GM12878 (cell line): ENCODE data around the gene STK11. TPM values are rescaled to one million over a fixed set of nuclear protein-coding genes. Genes with fewer than 3 reads are reported as not detected.
A peak's percentile ranks its signal among the peaks of the same experiment; 100 is the strongest.

Experiments used
- ATF3 ChIP-seq: IDR thresholded peaks from 2 replicates; pipeline ENCODE4 v1.6.1; 2011; ENCODE audit warnings: low read depth, mild to moderate bottlenecking, low read length, moderate library complexity, borderline replicate concordance; ENCODE audit errors: extremely low read depth
- ATF7 ChIP-seq: fragments of 450-650 bp; IDR thresholded peaks from 2 replicates; pipeline ENCODE4 v1.6.1; 2016; ENCODE audit warnings: low read depth, mild to moderate bottlenecking
- BACH1 ChIP-seq: fragments of 450-650 bp; IDR thresholded peaks from 2 replicates; pipeline ENCODE4 v1.6.1; 2017; ENCODE audit warnings: mild to moderate bottlenecking, borderline replicate concordance
- ESRRA ChIP-seq: IDR thresholded peaks from 2 replicates; pipeline ENCODE4 v1.6.1; 2012; ENCODE audit warnings: mild to moderate bottlenecking, low read length, improper control_type of control experiment
- EZH2 ChIP-seq: IDR thresholded peaks from 2 replicates; pipeline ENCODE4 v1.6.1; 2012; ENCODE audit warnings: low read depth, mild to moderate bottlenecking, control low read depth, inconsistent platforms, low read length, borderline replicate concordance; ENCODE audit not compliant: control insufficient read depth
- FOXM1 ChIP-seq: IDR thresholded peaks from 2 replicates; pipeline ENCODE4 v1.6.1; 2012; ENCODE audit warnings: low read depth, mild to moderate bottlenecking, inconsistent platforms, low read length, moderate library complexity
- GABPA ChIP-seq: IDR thresholded peaks from 2 replicates; pipeline ENCODE4 v1.6.1; 2014; ENCODE audit warnings: antibody characterized with exemption, low read depth, mild to moderate bottlenecking, inconsistent platforms
- HDAC6 ChIP-seq: fragments of 200-600 bp; sonication (generic); IDR thresholded peaks from one replicate; pipeline ENCODE4 v1.8.0; 2017; ENCODE audit warnings: antibody characterized with exemption; ENCODE audit not compliant: unreplicated experiment
- IKZF1 ChIP-seq: fragments of 450-650 bp; conservative IDR thresholded peaks from 2 replicates; pipeline ENCODE4 v1.6.1; 2017; ENCODE audit warnings: antibody characterized with exemption, mild to moderate bottlenecking
- KAT2A ChIP-seq: conservative IDR thresholded peaks from 2 replicates; pipeline ENCODE4 v1.6.1; 2011; ENCODE audit warnings: low read depth, low read length; ENCODE audit not compliant: control insufficient read depth
- MEF2A ChIP-seq: IDR thresholded peaks from 2 replicates; pipeline ENCODE4 v1.6.1; 2011; ENCODE audit warnings: low read depth, mild to moderate bottlenecking, low read length, moderate library complexity; ENCODE audit not compliant: insufficient read depth
- NFYB ChIP-seq: IDR thresholded peaks from 2 replicates; pipeline ENCODE4 v1.6.1; 2011; ENCODE audit warnings: low read depth, mild to moderate bottlenecking, low read length, improper control_type of control experiment, moderate library complexity; ENCODE audit not compliant: insufficient read depth
- NR2F1 ChIP-seq: fragments of 450-650 bp; conservative IDR thresholded peaks from 2 replicates; pipeline ENCODE4 v1.6.1; 2017; ENCODE audit warnings: mild to moderate bottlenecking
- POLR2A ChIP-seq: IDR thresholded peaks from 2 replicates; pipeline ENCODE4 v1.6.1; 2011; ENCODE audit warnings: low read depth, mild to moderate bottlenecking, low read length
- POU2F2 ChIP-seq: IDR thresholded peaks from 3 replicates; pipeline ENCODE4 v1.6.1; 2011; ENCODE audit warnings: low read depth, mild to moderate bottlenecking, low read length, borderline replicate concordance
- RFX5 ChIP-seq: IDR thresholded peaks from 2 replicates; pipeline ENCODE4 v1.6.1; 2011; ENCODE audit warnings: low read depth, low read length, improper control_type of control experiment
- SMC3 ChIP-seq: IDR thresholded peaks from 2 replicates; pipeline ENCODE4 v1.6.1; 2011; ENCODE audit warnings: low read length, improper control_type of control experiment, borderline replicate concordance
- SRF ChIP-seq, 2 experiments: IDR thresholded peaks; 2 replicates each; pipeline ENCODE4 v1.6.1; 2011; ENCODE audit warnings: low read depth in 2 of 2, low read length in 2 of 2, mild to moderate bottlenecking in 1 of 2, moderate library complexity in 1 of 2
- ZZZ3 ChIP-seq: IDR thresholded peaks from 2 replicates; pipeline ENCODE4 v1.6.1; 2011; ENCODE audit warnings: low read depth; ENCODE audit not compliant: control insufficient read depth, insufficient read length
- polyA plus RNA-seq, 11 experiments: library from polyadenylated mRNA; depleted of rRNA in 4 of 11; unstranded in 6 of 11; stranded (reverse) in 5 of 11; fragments of >200 nt; fragmentation: Nextera tagmentation in 4 of 11; fragmentation: Illumina TruSeq in 1 of 11; extraction: Ambion mirVana in 4 of 11; extraction: Trizol in 1 of 11; gene quantifications; 1 replicate in 1 of 11; 2 replicates in 10 of 11; pipeline versions ENCODE4 v1.2.1 to v1.2.3, GENCODE V29; 2011 to 2016; ENCODE audit warnings: inconsistent platforms in 2 of 11, missing spikeins in 2 of 11, low read depth in 1 of 11
- total RNA-seq, 4 experiments: library from RNA; depleted of rRNA in 3 of 4; stranded (reverse); fragments of >200 nt in 3 of 4; fragmentation: Illumina TruSeq in 1 of 4; extraction: Trizol in 1 of 4; gene quantifications; 2 replicates each; pipeline versions ENCODE4 v1.2.1 to v1.2.3, GENCODE V29; 2013 to 2021
- TF ChIP-seq, protein P1 (sequence below): fragments of 450-650 bp; IDR thresholded peaks from 2 replicates; pipeline ENCODE4 v1.6.1; 2017; ENCODE audit warnings: mild to moderate bottlenecking, moderate library complexity
- TF ChIP-seq, protein P2 (sequence below): fragments of 450-650 bp; formaldehyde crosslinking; IDR thresholded peaks from 2 replicates; pipeline ENCODE4 v1.4.0; 2020; ENCODE audit warnings: mild to moderate bottlenecking, moderate library complexity
- TF ChIP-seq, protein P3 (sequence below): IDR thresholded peaks from 2 replicates; pipeline ENCODE4 v1.6.1; 2012; ENCODE audit warnings: low read depth, low read length, improper control_type of control experiment

Gene STK11
- total and polyA plus RNA-seq, 10 of the 15 experiments (the other 5 are each of a cell fraction or from before 2014, with no cell fraction given), result 0.33 to 71.0 (median 23.8) TPM

DNA sequence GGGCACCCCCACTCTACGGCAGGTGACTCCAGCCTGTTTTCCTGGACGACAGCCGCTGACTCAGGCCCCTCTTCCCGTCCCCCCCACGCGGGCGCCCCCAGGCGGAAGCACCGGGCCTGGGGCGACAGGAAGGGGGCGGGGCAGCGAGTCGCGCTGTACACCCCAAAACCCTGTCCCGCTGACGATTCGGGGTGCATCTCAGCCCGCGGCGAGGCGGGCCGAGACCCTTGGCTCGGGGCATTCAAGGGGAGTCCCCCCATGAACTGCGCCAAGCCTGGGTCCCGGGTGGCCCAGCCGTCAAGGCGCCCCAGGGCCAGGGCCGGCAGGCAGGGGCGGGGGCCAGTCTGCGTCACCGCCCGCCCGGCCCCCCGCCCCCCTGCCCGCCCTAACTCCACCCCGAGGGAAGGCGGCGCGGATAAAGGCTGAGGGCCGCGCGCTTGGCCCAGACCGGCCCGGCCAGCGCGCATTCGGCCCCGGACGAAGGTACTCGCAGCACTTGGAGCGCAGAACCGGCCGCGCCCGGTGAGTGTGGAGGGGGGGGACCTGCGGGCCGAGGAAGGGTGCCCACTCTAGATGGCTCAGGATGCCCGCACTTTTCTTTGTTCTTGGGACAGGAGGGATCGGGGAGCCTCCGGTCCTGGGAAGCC is 42.7 kb downstream of the STK11 start, which contains the start of gene MIDN (continued):
- TF ChIP-seq RFX5 (no peak), NFYB (no peak), ESRRA (no peak), SMC3 (no peak), IKZF1 (peak; percentile 58; the same call in 1 of the 2 replicates), KAT2A (no peak), SRF (IDR thresholded peaks at IDR 0.05; ENCODE audit: low read depth in 2 of 2, low read length in 2 of 2) (no peak), ATF7 (no peak), BACH1 (peak; percentile 17; the same call in 1 of the 2 replicates), MEF2A (no peak), EZH2 (no peak), HDAC6 (no peak), NR2F1 (peak; percentile 38; the same call in 1 of the 2 replicates), POLR2A (peak; percentile 91), ATF3 (no peak), GABPA (no peak), FOXM1 (no peak), POU2F2 (peak; percentile 39; the same call in 1 of the 3 replicates), ZZZ3 (no peak)
- TF ChIP-seq, protein P1, sequence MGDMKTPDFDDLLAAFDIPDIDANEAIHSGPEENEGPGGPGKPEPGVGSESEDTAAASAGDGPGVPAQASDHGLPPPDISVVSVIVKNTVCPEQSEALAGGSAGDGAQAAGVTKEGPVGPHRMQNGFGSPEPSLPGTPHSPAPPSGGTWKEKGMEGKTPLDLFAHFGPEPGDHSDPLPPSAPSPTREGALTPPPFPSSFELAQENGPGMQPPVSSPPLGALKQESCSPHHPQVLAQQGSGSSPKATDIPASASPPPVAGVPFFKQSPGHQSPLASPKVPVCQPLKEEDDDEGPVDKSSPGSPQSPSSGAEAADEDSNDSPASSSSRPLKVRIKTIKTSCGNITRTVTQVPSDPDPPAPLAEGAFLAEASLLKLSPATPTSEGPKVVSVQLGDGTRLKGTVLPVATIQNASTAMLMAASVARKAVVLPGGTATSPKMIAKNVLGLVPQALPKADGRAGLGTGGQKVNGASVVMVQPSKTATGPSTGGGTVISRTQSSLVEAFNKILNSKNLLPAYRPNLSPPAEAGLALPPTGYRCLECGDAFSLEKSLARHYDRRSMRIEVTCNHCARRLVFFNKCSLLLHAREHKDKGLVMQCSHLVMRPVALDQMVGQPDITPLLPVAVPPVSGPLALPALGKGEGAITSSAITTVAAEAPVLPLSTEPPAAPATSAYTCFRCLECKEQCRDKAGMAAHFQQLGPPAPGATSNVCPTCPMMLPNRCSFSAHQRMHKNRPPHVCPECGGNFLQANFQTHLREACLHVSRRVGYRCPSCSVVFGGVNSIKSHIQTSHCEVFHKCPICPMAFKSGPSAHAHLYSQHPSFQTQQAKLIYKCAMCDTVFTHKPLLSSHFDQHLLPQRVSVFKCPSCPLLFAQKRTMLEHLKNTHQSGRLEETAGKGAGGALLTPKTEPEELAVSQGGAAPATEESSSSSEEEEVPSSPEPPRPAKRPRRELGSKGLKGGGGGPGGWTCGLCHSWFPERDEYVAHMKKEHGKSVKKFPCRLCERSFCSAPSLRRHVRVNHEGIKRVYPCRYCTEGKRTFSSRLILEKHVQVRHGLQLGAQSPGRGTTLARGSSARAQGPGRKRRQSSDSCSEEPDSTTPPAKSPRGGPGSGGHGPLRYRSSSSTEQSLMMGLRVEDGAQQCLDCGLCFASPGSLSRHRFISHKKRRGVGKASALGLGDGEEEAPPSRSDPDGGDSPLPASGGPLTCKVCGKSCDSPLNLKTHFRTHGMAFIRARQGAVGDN, result no peak
- TF ChIP-seq, protein P2, sequence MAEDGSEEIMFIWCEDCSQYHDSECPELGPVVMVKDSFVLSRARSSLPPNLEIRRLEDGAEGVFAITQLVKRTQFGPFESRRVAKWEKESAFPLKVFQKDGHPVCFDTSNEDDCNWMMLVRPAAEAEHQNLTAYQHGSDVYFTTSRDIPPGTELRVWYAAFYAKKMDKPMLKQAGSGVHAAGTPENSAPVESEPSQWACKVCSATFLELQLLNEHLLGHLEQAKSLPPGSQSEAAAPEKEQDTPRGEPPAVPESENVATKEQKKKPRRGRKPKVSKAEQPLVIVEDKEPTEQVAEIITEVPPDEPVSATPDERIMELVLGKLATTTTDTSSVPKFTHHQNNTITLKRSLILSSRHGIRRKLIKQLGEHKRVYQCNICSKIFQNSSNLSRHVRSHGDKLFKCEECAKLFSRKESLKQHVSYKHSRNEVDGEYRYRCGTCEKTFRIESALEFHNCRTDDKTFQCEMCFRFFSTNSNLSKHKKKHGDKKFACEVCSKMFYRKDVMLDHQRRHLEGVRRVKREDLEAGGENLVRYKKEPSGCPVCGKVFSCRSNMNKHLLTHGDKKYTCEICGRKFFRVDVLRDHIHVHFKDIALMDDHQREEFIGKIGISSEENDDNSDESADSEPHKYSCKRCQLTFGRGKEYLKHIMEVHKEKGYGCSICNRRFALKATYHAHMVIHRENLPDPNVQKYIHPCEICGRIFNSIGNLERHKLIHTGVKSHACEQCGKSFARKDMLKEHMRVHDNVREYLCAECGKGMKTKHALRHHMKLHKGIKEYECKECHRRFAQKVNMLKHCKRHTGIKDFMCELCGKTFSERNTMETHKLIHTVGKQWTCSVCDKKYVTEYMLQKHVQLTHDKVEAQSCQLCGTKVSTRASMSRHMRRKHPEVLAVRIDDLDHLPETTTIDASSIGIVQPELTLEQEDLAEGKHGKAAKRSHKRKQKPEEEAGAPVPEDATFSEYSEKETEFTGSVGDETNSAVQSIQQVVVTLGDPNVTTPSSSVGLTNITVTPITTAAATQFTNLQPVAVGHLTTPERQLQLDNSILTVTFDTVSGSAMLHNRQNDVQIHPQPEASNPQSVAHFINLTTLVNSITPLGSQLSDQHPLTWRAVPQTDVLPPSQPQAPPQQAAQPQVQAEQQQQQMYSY (CRISPR knock-in tag), result no peak
- TF ChIP-seq, protein P3, sequence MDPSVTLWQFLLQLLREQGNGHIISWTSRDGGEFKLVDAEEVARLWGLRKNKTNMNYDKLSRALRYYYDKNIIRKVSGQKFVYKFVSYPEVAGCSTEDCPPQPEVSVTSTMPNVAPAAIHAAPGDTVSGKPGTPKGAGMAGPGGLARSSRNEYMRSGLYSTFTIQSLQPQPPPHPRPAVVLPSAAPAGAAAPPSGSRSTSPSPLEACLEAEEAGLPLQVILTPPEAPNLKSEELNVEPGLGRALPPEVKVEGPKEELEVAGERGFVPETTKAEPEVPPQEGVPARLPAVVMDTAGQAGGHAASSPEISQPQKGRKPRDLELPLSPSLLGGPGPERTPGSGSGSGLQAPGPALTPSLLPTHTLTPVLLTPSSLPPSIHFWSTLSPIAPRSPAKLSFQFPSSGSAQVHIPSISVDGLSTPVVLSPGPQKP, result no peak
